ENCODE data around the gene ACTRT1.

ACTRT1 gene

DNA sequence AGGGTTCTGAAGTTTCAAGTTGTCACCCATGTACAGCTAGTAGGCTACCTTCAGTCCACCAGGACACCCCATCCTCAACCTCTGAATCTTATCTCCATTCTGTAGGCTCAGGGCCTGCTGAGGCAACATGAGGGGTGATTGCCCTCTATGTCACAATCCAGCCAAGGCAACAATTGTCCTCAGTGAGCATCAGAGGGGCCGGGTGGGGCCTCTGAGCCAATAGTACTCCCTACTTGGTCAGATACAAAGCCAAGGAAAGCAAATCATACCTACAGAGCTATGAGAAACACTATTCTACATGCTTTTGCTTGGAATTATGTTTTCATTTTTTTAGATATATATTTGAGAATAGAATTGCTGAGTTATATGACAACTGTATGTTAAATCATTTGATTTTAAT, at the start of gene ACTRT1:
Gene ACTRT1 (minus strand): TSS at position 101 of the 400 bp plus-strand sequence. CDS start 197 bp downstream, outside the sequence.
- Histone ChIP-seq H3K9ac (ENCODE audit: insufficient read length, low read depth) (no peak within 1 kb of the TSS), H3K4me3 (ENCODE audit: insufficient read length, low read depth) (no peak within 1 kb of the TSS), H3K4me1 (ENCODE audit: insufficient read depth, insufficient read length) (no peaks in the 10 kb centered on the region), H3K9me3 (ENCODE audit: insufficient read depth, low read length) (no peaks in the 10 kb centered on the region; the same call in 1 of the 2 replicates), H3K36me3 (ENCODE audit: insufficient read depth, insufficient read length, low read length) (no peaks in the 10 kb centered on the region), H3K27me3 (ENCODE audit: insufficient read depth, insufficient read length) (no peaks in the 10 kb centered on the region)
- no peak for DNase-seq (ENCODE audit: low read depth, low spot score)
- TF ChIP-seq SUZ12 (IDR thresholded peaks at IDR 0.05; ENCODE audit: extremely low read depth, insufficient read depth, insufficient read length) (no peak), YY1 (IDR thresholded peaks at IDR 0.05; ENCODE audit: insufficient read depth, insufficient read length) (no peak), ZNF274 (IDR thresholded peaks at IDR 0.05; ENCODE audit: low read depth, low read length) (no peak)

DNA sequence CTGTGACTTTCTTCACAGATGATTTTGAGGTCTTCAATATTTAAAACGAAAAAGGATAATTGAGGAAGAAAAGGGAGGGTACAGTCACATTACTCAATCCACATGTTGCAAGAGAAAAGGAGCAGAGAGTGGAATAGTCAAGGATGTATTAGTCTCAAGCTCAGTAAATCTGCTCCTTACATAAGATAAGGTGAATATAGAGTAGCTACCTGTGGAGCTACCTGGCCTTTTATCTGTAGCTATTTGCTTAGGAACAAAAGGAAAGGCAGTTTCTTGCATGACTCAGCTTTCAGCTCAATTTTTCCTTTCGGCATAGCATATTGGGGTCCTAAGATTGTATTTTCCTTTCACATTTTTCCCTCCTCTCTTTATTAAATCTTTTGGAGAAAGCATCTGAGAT, 26.3 kb upstream of the ACTRT1 start:
- no peak for TF ChIP-seq YY1 (IDR thresholded peaks at IDR 0.05; ENCODE audit: insufficient read depth, insufficient read length)
- TF ChIP-seq SUZ12 (IDR thresholded peaks at IDR 0.05; ENCODE audit: extremely low read depth, insufficient read depth, insufficient read length): no peak
- TF ChIP-seq ZNF274 (IDR thresholded peaks at IDR 0.05; ENCODE audit: low read depth, low read length): no peak
- Histone ChIP-seq H3K4me3 (ENCODE audit: insufficient read length, low read depth) (no peak overlapping the region), H3K9ac (ENCODE audit: insufficient read length, low read depth) (no peak overlapping the region), H3K27me3 (ENCODE audit: insufficient read depth, insufficient read length) (no peaks in the 10 kb centered on the region), H3K36me3 (ENCODE audit: insufficient read depth, insufficient read length, low read length) (no peaks in the 10 kb centered on the region), H3K4me1 (ENCODE audit: insufficient read depth, insufficient read length) (no peaks in the 10 kb centered on the region), H3K9me3 (ENCODE audit: insufficient read depth, low read length) (no peaks in the 10 kb centered on the region)
- DNase-seq (ENCODE audit: low read depth, low spot score): no peak

DNA sequence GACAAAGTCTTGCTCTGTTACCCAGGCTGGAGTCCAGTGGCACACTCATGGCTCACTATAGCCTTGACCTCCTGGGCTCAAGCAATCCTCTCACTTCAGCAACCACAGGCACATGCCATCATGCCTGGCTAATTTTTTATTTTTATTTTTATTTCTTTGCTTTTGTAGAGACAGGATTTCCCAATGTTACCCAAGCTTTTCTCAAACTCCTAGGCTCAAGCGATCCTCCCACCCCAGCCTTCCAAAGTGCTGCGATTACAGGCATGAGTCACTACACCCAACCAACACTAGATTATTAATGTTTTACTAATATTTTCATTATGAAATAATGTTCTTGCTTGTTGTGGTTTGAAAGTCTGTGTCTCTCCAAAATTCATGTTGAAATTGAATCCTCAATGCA, 5.2 kb upstream of the ACTRT1 start:
- no peaks in the 10 kb centered on the region for H3K36me3 ChIP-seq (ENCODE audit: insufficient read depth, insufficient read length, low read length)
- no peak for TF ChIP-seq YY1 (IDR thresholded peaks at IDR 0.05; ENCODE audit: insufficient read depth, insufficient read length)
- TF ChIP-seq ZNF274 (IDR thresholded peaks at IDR 0.05; ENCODE audit: low read depth, low read length): no peak
- no peak for TF ChIP-seq SUZ12 (IDR thresholded peaks at IDR 0.05; ENCODE audit: extremely low read depth, insufficient read depth, insufficient read length)
- H3K9ac ChIP-seq (ENCODE audit: insufficient read length, low read depth): no peak overlapping the region
- no peaks in the 10 kb centered on the region for H3K4me1 ChIP-seq (ENCODE audit: insufficient read depth, insufficient read length)
- no peaks in the 10 kb centered on the region for H3K27me3 ChIP-seq (ENCODE audit: insufficient read depth, insufficient read length)
- DNase-seq (ENCODE audit: low read depth, low spot score): no peak
- no peaks in the 10 kb centered on the region for H3K9me3 ChIP-seq (ENCODE audit: insufficient read depth, low read length)
- no peak overlapping the region for H3K4me3 ChIP-seq (ENCODE audit: insufficient read length, low read depth)

DNA sequence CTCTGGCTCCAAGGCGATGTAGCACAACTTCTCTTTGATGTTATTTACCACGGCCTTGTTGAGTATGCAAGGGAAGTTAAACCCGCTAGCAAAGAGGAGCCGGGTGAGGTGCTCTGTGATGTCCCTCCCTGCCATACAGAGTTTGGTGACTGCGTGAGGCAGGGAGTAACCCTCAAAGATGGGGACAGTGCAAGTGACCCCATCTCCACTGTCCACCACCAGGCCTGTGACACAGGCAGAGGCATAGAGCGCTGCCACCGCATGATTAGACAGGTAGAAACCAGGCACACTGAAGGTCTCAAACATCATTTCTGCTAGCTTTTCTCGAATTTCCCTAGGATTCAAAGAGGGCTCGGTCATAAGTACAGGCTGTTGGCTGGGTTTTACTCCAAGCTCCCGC, 677 bp downstream of the ACTRT1 start:
- H3K9ac ChIP-seq (ENCODE audit: insufficient read length, low read depth): no peak overlapping the region
- no peak for DNase-seq (ENCODE audit: low read depth, low spot score)
- no peaks in the 10 kb centered on the region for H3K36me3 ChIP-seq (ENCODE audit: insufficient read depth, insufficient read length, low read length)
- H3K27me3 ChIP-seq (ENCODE audit: insufficient read depth, insufficient read length): no peaks in the 10 kb centered on the region
- TF ChIP-seq YY1 (IDR thresholded peaks at IDR 0.05; ENCODE audit: insufficient read depth, insufficient read length): no peak
- TF ChIP-seq SUZ12 (IDR thresholded peaks at IDR 0.05; ENCODE audit: extremely low read depth, insufficient read depth, insufficient read length): no peak
- no peak for TF ChIP-seq ZNF274 (IDR thresholded peaks at IDR 0.05; ENCODE audit: low read depth, low read length)
- H3K4me1 ChIP-seq (ENCODE audit: insufficient read depth, insufficient read length): no peaks in the 10 kb centered on the region
- no peaks in the 10 kb centered on the region; the same call in 1 of the 2 replicates for H3K9me3 ChIP-seq (ENCODE audit: insufficient read depth, low read length)
- no peak overlapping the region for H3K4me3 ChIP-seq (ENCODE audit: insufficient read length, low read depth)

DNA sequence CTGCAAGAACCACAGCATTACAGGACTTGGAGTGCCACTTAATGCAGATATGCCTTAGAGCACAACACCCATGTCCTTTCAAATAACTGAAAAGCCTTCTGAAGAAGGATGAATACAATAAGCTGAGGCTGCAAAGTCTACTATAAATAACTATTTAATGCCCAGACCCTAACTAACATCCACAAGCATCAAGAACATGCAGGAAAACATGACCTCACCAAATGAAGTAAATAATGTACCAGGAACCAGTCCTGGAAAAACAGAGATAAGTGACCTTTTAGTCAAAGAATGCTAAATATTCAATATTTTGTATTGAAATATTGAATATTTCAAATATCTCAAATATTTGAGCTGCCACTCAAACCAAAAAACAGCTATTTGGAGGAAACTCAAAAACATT, 16.9 kb downstream of the ACTRT1 start:
- Histone ChIP-seq H3K4me3 (ENCODE audit: insufficient read length, low read depth) (no peak overlapping the region), H3K9ac (ENCODE audit: insufficient read length, low read depth) (no peak overlapping the region)
- no peak for TF ChIP-seq YY1 (IDR thresholded peaks at IDR 0.05; ENCODE audit: insufficient read depth, insufficient read length)
- TF ChIP-seq SUZ12 (IDR thresholded peaks at IDR 0.05; ENCODE audit: extremely low read depth, insufficient read depth, insufficient read length): no peak
- TF ChIP-seq ZNF274 (IDR thresholded peaks at IDR 0.05; ENCODE audit: low read depth, low read length): no peak

DNA sequence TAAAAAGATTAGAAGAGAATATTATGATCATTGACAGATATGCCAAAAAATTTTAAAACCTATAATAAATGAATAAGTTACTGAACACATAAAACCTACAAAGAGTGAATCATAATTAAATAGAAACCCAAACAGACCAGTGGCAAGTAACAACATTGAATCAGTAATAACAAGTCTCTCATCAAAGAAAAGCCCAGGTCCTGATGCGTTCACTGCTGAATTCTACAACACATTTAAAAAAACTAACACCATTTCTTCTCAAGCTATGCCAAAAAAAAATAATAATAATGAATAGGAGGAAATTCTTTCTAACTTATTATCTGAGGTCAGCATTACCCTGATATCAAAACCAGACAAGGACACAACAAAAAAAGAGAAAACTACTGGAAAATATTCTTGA, 30.6 kb downstream of the ACTRT1 start:
- H3K9ac ChIP-seq (ENCODE audit: insufficient read length, low read depth): no peak overlapping the region
- no peaks in the 10 kb centered on the region for H3K36me3 ChIP-seq (ENCODE audit: insufficient read depth, insufficient read length, low read length)
- no peak for DNase-seq (ENCODE audit: low read depth, low spot score)
- H3K4me1 ChIP-seq (ENCODE audit: insufficient read depth, insufficient read length): no peaks in the 10 kb centered on the region
- no peaks in the 10 kb centered on the region for H3K9me3 ChIP-seq (ENCODE audit: insufficient read depth, low read length)
- no peak overlapping the region for H3K4me3 ChIP-seq (ENCODE audit: insufficient read length, low read depth)
- TF ChIP-seq SUZ12 (IDR thresholded peaks at IDR 0.05; ENCODE audit: extremely low read depth, insufficient read depth, insufficient read length): no peak
- TF ChIP-seq YY1 (IDR thresholded peaks at IDR 0.05; ENCODE audit: insufficient read depth, insufficient read length): no peak
- no peak for TF ChIP-seq ZNF274 (IDR thresholded peaks at IDR 0.05; ENCODE audit: low read depth, low read length)
- no peaks in the 10 kb centered on the region for H3K27me3 ChIP-seq (ENCODE audit: insufficient read depth, insufficient read length)

More for the DNA sequence above, 16.9 kb downstream of the ACTRT1 start:
- H3K4me1 ChIP-seq (ENCODE audit: insufficient read depth, insufficient read length): no peaks in the 10 kb centered on the region
- no peak for DNase-seq (ENCODE audit: low read depth, low spot score)
- H3K9me3 ChIP-seq (ENCODE audit: insufficient read depth, low read length): no peaks in the 10 kb centered on the region
- no peaks in the 10 kb centered on the region for H3K36me3 ChIP-seq (ENCODE audit: insufficient read depth, insufficient read length, low read length)
- no peaks in the 10 kb centered on the region for H3K27me3 ChIP-seq (ENCODE audit: insufficient read depth, insufficient read length)

DNA sequence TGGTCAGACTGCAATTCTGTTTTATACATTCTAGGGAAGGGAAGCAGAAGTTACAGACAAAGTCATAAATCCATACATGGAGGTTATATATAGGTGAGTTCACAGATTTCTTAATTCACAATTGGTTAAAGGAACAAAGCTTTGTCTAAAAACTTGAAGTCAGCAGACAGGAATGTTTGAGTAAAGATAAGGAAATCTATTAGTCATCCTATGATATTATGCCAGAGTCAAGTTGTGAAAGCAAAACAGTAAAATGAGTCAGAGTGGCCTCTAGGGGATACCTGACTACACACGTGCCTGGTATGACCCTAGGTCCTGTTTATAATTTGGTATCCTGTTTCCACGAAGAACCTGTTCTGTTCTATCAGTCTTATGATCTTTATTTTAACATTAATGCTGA, 31.5 kb downstream of the ACTRT1 start:
- no peak for TF ChIP-seq ZNF274 (IDR thresholded peaks at IDR 0.05; ENCODE audit: low read depth, low read length)
- TF ChIP-seq SUZ12 (IDR thresholded peaks at IDR 0.05; ENCODE audit: extremely low read depth, insufficient read depth, insufficient read length): no peak
- no peak for TF ChIP-seq YY1 (IDR thresholded peaks at IDR 0.05; ENCODE audit: insufficient read depth, insufficient read length)
- no peaks in the 10 kb centered on the region for H3K27me3 ChIP-seq (ENCODE audit: insufficient read depth, insufficient read length)
- H3K9me3 ChIP-seq (ENCODE audit: insufficient read depth, low read length): no peaks in the 10 kb centered on the region
- H3K4me1 ChIP-seq (ENCODE audit: insufficient read depth, insufficient read length): no peaks in the 10 kb centered on the region
- no peak for DNase-seq (ENCODE audit: low read depth, low spot score)
- H3K4me3 ChIP-seq (ENCODE audit: insufficient read length, low read depth): no peak overlapping the region
- no peak overlapping the region for H3K9ac ChIP-seq (ENCODE audit: insufficient read length, low read depth)
- no peaks in the 10 kb centered on the region for H3K36me3 ChIP-seq (ENCODE audit: insufficient read depth, insufficient read length, low read length)
